HEK293 (cell line): ENCODE results near the gene LRP5.
A peak's percentile ranks its signal among the peaks of the same experiment; 100 is the strongest.

Source experiments
- CTCF ChIA-PET: fragments of 350-600 bp; formaldehyde crosslinking; extraction: SDS; loops from one replicate; lab custom pipeline; 2021; ENCODE audit warnings: antibody characterized with exemption; lab: Yijun Ruan, JAX
- POLR2A ChIA-PET: fragments of 300-600 bp; formaldehyde crosslinking; extraction: SDS; loops from one replicate; lab custom pipeline; 2020; ENCODE audit warnings: antibody characterized with exemption, inconsistent platforms; lab: Yijun Ruan, JAX
- H3K27ac ChIP-seq: fragments of 200-500 bp; sonication (Bioruptor generic); 2 replicates; pipeline ENCODE4 v1.5.1; 2014; ENCODE audit warnings: low read depth, low read length, control low read depth, inconsistent platforms; ENCODE audit errors: extremely low read depth
- H3K36me3 ChIP-seq, 2 experiments: fragments of 200-500 bp in 1 of 2; sonication (Bioruptor generic) in 1 of 2; 1 replicate in 1 of 2; 2 replicates in 1 of 2; pipeline ENCODE4 v1.5.1; 2014 to 2017; ENCODE audit warnings: inconsistent platforms in 2 of 2, low read length in 2 of 2; ENCODE audit not compliant: control insufficient read depth in 2 of 2, insufficient read depth in 1 of 2
- H3K4me1 ChIP-seq: fragments of 200-500 bp; sonication (Bioruptor generic); 2 replicates; pipeline ENCODE4 v1.5.1; 2014; ENCODE audit warnings: mild to moderate bottlenecking, low read length, inconsistent platforms; ENCODE audit not compliant: control insufficient read depth, insufficient read depth
- H3K4me3 ChIP-seq: 2 replicates; pipeline ENCODE4 v1.5.1; 2011; ENCODE audit warnings: low read depth, mild to moderate bottlenecking, control low read depth, low read length, moderate library complexity
- H3K9me3 ChIP-seq: fragments of 200-500 bp; sonication (Bioruptor generic); 2 replicates; pipeline ENCODE4 v1.5.1; 2014; ENCODE audit warnings: low read depth, low read length, inconsistent platforms; ENCODE audit not compliant: control insufficient read depth, insufficient read depth
- GLI2 ChIP-seq: fragments of 450-650 bp; formaldehyde crosslinking; IDR thresholded peaks from 2 replicates; pipeline ENCODE4; 2017; ENCODE audit warnings: missing biosample characterization, missing genetic modification characterization, low read depth, borderline replicate concordance
- GLIS1 ChIP-seq: fragments of 450-650 bp; formaldehyde crosslinking; IDR thresholded peaks from 2 replicates; pipeline ENCODE4 v1.5.1; 2016; ENCODE audit warnings: missing biosample characterization, missing genetic modification characterization
- KLF16 ChIP-seq: fragments of 450-650 bp; formaldehyde crosslinking; IDR thresholded peaks from 2 replicates; pipeline ENCODE4 v1.5.1; 2017; ENCODE audit warnings: missing biosample characterization, missing genetic modification characterization
- MZF1 ChIP-seq: fragments of 450-650 bp; formaldehyde crosslinking; IDR thresholded peaks from 2 replicates; pipeline ENCODE4 v1.5.1; 2017; ENCODE audit warnings: missing biosample characterization, missing genetic modification characterization, borderline replicate concordance
- OVOL3 ChIP-seq: fragments of 450-650 bp; formaldehyde crosslinking; IDR thresholded peaks from 2 replicates; pipeline ENCODE4 v1.5.1; 2016; ENCODE audit warnings: missing biosample characterization, missing genetic modification characterization
- SCRT1 ChIP-seq: fragments of 450-650 bp; formaldehyde crosslinking; IDR thresholded peaks from 2 replicates; pipeline ENCODE4 v1.5.1; 2016; ENCODE audit warnings: missing biosample characterization, missing genetic modification characterization, borderline replicate concordance
- SCRT2 ChIP-seq: fragments of 450-650 bp; formaldehyde crosslinking; IDR thresholded peaks from 2 replicates; pipeline ENCODE4 v1.5.1; 2016; ENCODE audit warnings: missing biosample characterization, missing genetic modification characterization
- SP7 ChIP-seq: fragments of 450-650 bp; formaldehyde crosslinking; IDR thresholded peaks from 2 replicates; pipeline ENCODE4 v1.5.1; 2016; ENCODE audit warnings: missing biosample characterization, missing genetic modification characterization
- ZNF211 ChIP-seq: fragments of 450-650 bp; formaldehyde crosslinking; IDR thresholded peaks from 2 replicates; pipeline ENCODE4 v1.5.1; 2016; ENCODE audit warnings: low read depth, missing biosample characterization, missing genetic modification characterization
- ZSCAN23 ChIP-seq: fragments of 450-650 bp; formaldehyde crosslinking; IDR thresholded peaks from 2 replicates; pipeline ENCODE4 v1.5.1; 2016; ENCODE audit warnings: missing biosample characterization, missing genetic modification characterization
- ZSCAN30 ChIP-seq: fragments of 450-650 bp; IDR thresholded peaks from 2 replicates; pipeline ENCODE4 v1.5.1; 2018; ENCODE audit warnings: missing biosample characterization, mild to moderate bottlenecking, missing genetic modification characterization, moderate library complexity
- TF ChIP-seq, protein P1 (sequence below): fragments of 450-650 bp; formaldehyde crosslinking; conservative IDR thresholded peaks from 2 replicates; pipeline ENCODE4 v1.5.1; 2016; ENCODE audit warnings: low read depth, missing biosample characterization, missing genetic modification characterization
- TF ChIP-seq, protein P2 (sequence below): fragments of 450-650 bp; formaldehyde crosslinking; IDR thresholded peaks from 2 replicates; pipeline ENCODE4 v1.5.1; 2016; ENCODE audit warnings: missing biosample characterization, missing genetic modification characterization, borderline replicate concordance
- TF ChIP-seq, protein P3 (sequence below): fragments of 450-650 bp; formaldehyde crosslinking; IDR thresholded peaks from 2 replicates; pipeline ENCODE4 v1.5.1; 2016; ENCODE audit warnings: missing biosample characterization, missing genetic modification characterization
- TF ChIP-seq, protein P4 (sequence below): fragments of 450-650 bp; formaldehyde crosslinking; IDR thresholded peaks from 2 replicates; pipeline ENCODE4 v1.5.1; 2016; ENCODE audit warnings: missing biosample characterization, missing genetic modification characterization
- TF ChIP-seq, protein P5 (sequence below): fragments of 450-650 bp; formaldehyde crosslinking; IDR thresholded peaks from 2 replicates; pipeline ENCODE4 v1.5.1; 2016; ENCODE audit warnings: missing biosample characterization, missing genetic modification characterization
- TF ChIP-seq, protein P6 (sequence below): fragments of 450-650 bp; IDR thresholded peaks from 2 replicates; pipeline ENCODE4 v1.5.1; 2018; ENCODE audit warnings: missing biosample characterization, mild to moderate bottlenecking, missing genetic modification characterization
- TF ChIP-seq, protein P7 (sequence below): fragments of 450-650 bp; formaldehyde crosslinking; IDR thresholded peaks from 2 replicates; pipeline ENCODE4 v1.5.1; 2016; ENCODE audit warnings: missing biosample characterization, missing genetic modification characterization
- TF ChIP-seq, protein P8 (sequence below): fragments of 450-650 bp; formaldehyde crosslinking; IDR thresholded peaks from 2 replicates; pipeline ENCODE4 v1.5.1; 2016; ENCODE audit warnings: missing biosample characterization, missing genetic modification characterization

Gene LRP5

DNA sequence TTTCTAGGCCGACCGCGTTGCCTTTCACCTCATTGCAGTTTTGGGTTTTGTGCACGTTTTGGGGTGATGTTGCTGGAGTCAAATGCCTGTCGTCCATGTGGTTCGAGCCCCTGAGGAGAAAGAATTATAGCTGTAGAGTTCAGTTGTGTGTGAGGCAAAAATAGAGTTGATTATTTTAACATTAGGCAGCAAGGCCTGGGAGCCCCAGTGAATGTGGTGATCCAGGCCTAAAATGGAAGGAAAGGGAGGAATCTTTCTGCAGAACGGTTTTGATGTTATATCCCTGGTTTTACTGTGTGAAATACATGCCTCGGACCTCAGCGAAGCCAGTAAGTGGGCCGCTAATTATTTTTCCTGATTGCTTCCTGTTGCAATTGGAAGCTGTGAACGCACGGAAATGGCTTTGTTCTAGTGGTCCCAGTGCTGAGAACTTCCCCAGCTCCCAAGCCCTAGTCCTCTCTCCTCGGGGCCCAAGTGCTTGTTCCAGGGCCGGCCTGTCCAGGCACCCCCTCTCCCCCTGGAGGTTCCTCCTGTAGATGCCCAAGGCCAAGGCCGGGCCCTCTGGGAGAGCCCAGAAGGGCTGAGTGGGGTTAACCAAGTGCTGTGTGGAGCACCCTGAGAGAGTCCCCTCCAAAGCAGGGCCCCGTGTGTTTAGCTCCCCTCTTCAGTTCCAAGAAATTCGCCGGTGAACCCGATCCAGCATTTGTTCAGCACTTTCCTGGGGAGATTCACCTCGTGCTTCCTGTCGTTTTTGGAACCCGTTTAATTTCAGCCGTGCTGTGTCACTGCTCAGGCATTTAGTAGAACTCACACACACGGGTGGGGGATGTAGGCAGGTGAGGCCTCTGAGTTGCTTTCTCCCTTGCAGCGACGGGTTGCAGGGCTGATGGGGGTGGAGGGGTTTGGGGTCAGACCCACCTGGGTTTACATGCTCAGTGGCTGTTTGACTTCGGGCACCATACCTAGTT is 2.1 kb downstream of the LRP5 start:
- no peaks in the 10 kb centered on the region for H3K9me3 ChIP-seq
- ChIA-PET CTCF (interaction anchor here (0.5 to 1.1 kb wide), 5 partner anchors 15 to 1661 kb away, joined by 3 to 4 read pairs (median 3); no protein-coding TSS in a partner anchor), POLR2A (no interaction called here)
- no peaks in the 10 kb centered on the region for H3K4me1 ChIP-seq
- H3K27ac ChIP-seq, result no peak overlapping the region; the same call in 1 of the 2 replicates
- H3K36me3 ChIP-seq, result no peaks in the 10 kb centered on the region; a peak in 1 of 3 replicates
- H3K4me3 ChIP-seq, result peak overlapping the region; percentile 70
- TF ChIP-seq ZSCAN23 (no peak), ZSCAN30 (no peak), MZF1 (no peak), SP7 (no peak), KLF16 (tag by site-specific recombination) (no peak), OVOL3 (no peak), SCRT2 (no peak), ZNF211 (no peak), GLI2 (no peak), GLIS1 (tag by site-specific recombination) (peak; percentile 19; the same call in 1 of the 2 replicates), SCRT1 (tag by site-specific recombination) (no peak)
- TF ChIP-seq, protein P1, sequence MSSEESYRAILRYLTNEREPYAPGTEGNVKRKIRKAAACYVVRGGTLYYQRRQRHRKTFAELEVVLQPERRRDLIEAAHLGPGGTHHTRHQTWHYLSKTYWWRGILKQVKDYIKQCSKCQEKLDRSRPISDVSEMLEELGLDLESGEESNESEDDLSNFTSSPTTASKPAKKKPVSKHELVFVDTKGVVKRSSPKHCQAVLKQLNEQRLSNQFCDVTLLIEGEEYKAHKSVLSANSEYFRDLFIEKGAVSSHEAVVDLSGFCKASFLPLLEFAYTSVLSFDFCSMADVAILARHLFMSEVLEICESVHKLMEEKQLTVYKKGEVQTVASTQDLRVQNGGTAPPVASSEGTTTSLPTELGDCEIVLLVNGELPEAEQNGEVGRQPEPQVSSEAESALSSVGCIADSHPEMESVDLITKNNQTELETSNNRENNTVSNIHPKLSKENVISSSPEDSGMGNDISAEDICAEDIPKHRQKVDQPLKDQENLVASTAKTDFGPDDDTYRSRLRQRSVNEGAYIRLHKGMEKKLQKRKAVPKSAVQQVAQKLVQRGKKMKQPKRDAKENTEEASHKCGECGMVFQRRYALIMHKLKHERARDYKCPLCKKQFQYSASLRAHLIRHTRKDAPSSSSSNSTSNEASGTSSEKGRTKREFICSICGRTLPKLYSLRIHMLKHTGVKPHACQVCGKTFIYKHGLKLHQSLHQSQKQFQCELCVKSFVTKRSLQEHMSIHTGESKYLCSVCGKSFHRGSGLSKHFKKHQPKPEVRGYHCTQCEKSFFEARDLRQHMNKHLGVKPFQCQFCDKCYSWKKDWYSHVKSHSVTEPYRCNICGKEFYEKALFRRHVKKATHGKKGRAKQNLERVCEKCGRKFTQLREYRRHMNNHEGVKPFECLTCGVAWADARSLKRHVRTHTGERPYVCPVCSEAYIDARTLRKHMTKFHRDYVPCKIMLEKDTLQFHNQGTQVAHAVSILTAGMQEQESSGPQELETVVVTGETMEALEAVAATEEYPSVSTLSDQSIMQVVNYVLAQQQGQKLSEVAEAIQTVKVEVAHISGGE (tag by site-specific recombination), result peak; percentile 40; the same call in 1 of the 2 replicates
- TF ChIP-seq, protein P2, sequence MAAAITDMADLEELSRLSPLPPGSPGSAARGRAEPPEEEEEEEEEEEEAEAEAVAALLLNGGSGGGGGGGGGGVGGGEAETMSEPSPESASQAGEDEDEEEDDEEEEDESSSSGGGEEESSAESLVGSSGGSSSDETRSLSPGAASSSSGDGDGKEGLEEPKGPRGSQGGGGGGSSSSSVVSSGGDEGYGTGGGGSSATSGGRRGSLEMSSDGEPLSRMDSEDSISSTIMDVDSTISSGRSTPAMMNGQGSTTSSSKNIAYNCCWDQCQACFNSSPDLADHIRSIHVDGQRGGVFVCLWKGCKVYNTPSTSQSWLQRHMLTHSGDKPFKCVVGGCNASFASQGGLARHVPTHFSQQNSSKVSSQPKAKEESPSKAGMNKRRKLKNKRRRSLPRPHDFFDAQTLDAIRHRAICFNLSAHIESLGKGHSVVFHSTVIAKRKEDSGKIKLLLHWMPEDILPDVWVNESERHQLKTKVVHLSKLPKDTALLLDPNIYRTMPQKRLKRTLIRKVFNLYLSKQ (tag by site-specific recombination), result no peak
- TF ChIP-seq, protein P3, sequence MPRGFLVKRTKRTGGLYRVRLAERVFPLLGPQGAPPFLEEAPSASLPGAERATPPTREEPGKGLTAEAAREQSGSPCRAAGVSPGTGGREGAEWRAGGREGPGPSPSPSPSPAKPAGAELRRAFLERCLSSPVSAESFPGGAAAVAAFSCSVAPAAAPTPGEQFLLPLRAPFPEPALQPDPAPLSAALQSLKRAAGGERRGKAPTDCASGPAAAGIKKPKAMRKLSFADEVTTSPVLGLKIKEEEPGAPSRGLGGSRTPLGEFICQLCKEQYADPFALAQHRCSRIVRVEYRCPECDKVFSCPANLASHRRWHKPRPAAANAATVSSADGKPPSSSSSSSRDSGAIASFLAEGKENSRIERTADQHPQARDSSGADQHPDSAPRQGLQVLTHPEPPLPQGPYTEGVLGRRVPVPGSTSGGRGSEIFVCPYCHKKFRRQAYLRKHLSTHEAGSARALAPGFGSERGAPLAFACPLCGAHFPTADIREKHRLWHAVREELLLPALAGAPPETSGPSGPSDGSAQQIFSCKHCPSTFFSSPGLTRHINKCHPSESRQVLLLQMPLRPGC (tag by site-specific recombination), result no peak
- TF ChIP-seq, protein P4, sequence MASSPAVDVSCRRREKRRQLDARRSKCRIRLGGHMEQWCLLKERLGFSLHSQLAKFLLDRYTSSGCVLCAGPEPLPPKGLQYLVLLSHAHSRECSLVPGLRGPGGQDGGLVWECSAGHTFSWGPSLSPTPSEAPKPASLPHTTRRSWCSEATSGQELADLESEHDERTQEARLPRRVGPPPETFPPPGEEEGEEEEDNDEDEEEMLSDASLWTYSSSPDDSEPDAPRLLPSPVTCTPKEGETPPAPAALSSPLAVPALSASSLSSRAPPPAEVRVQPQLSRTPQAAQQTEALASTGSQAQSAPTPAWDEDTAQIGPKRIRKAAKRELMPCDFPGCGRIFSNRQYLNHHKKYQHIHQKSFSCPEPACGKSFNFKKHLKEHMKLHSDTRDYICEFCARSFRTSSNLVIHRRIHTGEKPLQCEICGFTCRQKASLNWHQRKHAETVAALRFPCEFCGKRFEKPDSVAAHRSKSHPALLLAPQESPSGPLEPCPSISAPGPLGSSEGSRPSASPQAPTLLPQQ (tag by site-specific recombination), result no peak
- TF ChIP-seq, protein P5, sequence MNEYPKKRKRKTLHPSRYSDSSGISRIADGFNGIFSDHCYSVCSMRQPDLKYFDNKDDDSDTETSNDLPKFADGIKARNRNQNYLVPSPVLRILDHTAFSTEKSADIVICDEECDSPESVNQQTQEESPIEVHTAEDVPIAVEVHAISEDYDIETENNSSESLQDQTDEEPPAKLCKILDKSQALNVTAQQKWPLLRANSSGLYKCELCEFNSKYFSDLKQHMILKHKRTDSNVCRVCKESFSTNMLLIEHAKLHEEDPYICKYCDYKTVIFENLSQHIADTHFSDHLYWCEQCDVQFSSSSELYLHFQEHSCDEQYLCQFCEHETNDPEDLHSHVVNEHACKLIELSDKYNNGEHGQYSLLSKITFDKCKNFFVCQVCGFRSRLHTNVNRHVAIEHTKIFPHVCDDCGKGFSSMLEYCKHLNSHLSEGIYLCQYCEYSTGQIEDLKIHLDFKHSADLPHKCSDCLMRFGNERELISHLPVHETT (tag by site-specific recombination), result no peak
- TF ChIP-seq, protein P6, sequence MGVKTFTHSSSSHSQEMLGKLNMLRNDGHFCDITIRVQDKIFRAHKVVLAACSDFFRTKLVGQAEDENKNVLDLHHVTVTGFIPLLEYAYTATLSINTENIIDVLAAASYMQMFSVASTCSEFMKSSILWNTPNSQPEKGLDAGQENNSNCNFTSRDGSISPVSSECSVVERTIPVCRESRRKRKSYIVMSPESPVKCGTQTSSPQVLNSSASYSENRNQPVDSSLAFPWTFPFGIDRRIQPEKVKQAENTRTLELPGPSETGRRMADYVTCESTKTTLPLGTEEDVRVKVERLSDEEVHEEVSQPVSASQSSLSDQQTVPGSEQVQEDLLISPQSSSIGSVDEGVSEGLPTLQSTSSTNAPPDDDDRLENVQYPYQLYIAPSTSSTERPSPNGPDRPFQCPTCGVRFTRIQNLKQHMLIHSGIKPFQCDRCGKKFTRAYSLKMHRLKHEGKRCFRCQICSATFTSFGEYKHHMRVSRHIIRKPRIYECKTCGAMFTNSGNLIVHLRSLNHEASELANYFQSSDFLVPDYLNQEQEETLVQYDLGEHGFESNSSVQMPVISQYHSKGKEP, result no peak
- TF ChIP-seq, protein P7, sequence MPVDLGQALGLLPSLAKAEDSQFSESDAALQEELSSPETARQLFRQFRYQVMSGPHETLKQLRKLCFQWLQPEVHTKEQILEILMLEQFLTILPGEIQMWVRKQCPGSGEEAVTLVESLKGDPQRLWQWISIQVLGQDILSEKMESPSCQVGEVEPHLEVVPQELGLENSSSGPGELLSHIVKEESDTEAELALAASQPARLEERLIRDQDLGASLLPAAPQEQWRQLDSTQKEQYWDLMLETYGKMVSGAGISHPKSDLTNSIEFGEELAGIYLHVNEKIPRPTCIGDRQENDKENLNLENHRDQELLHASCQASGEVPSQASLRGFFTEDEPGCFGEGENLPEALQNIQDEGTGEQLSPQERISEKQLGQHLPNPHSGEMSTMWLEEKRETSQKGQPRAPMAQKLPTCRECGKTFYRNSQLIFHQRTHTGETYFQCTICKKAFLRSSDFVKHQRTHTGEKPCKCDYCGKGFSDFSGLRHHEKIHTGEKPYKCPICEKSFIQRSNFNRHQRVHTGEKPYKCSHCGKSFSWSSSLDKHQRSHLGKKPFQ (tag by site-specific recombination), result no peak
- TF ChIP-seq, protein P8, sequence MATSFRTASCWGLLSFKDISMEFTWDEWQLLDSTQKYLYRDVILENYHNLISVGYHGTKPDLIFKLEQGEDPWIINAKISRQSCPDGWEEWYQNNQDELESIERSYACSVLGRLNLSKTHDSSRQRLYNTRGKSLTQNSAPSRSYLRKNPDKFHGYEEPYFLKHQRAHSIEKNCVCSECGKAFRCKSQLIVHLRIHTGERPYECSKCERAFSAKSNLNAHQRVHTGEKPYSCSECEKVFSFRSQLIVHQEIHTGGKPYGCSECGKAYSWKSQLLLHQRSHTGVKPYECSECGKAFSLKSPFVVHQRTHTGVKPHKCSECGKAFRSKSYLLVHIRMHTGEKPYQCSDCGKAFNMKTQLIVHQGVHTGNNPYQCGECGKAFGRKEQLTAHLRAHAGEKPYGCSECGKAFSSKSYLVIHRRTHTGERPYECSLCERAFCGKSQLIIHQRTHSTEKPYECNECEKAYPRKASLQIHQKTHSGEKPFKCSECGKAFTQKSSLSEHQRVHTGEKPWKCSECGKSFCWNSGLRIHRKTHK (tag by site-specific recombination), result no peak
